GM10248 (cell line): ENCODE results near the gene NKAIN2.

Experiments used
- CTCF ChIA-PET: fragments of 300-600 bp; sonication (Branson Sonifier 250); formaldehyde crosslinking; extraction: SDS; loops from one replicate; lab custom pipeline; 2021; ENCODE audit warnings: antibody characterized with exemption; lab: Yijun Ruan, JAX
- POLR2A ChIA-PET: fragments of 350-650 bp; sonication (Branson Sonifier 250); formaldehyde crosslinking; extraction: SDS; loops from one replicate; lab custom pipeline; 2020; ENCODE audit warnings: antibody characterized with exemption; lab: Yijun Ruan, JAX
- DNase-seq: peaks from one replicate; pipeline ENCODE4 v3.0.0; 2012; ENCODE audit errors: extremely low spot score
- CTCF ChIP-seq: IDR thresholded peaks from 2 replicates; pipeline ENCODE4 v1.5.1; 2012; ENCODE audit warnings: mild to moderate bottlenecking, low read depth; ENCODE audit errors: extremely low read depth, missing control alignments, control extremely low read depth

Gene NKAIN2

GRCh38 chr6:124479991-124480430, 676.3 kb downstream of the NKAIN2 start:
- POLR2A ChIA-PET = no interaction called here
- DNase-seq = no peak
- CTCF ChIA-PET = no interaction called here
- no peak for TF ChIP-seq CTCF

GRCh38 chr6:124482071-124482491, 678.4 kb downstream of the NKAIN2 start:
- TF ChIP-seq CTCF = no peak
- ChIA-PET POLR2A (no interaction called here), CTCF (no interaction called here)
- DNase-seq = no peak

- no peak for DNase-seq
- no peak for TF ChIP-seq CTCF
- CTCF ChIA-PET = interaction anchor here (1.2 to 2.2 kb wide), 3 partner anchors 11 to 21 kb away, joined by 3 to 8 read pairs (median 5); no protein-coding TSS in a partner anchor
- POLR2A ChIA-PET = no interaction called here
These were observed 684.2 kb downstream of the NKAIN2 start for GRCh38 chr6:124487623-124488431.

- TF ChIP-seq CTCF = no peak
- ChIA-PET POLR2A (no interaction called here), CTCF (no interaction called here)
- no peak for DNase-seq
These were observed 686.5 kb downstream of the NKAIN2 start for GRCh38 chr6:124490122-124490521.

GRCh38 chr6:124493259-124493658, 689.6 kb downstream of the NKAIN2 start:
- no peak for TF ChIP-seq CTCF
- ChIA-PET POLR2A (no interaction called here), CTCF (interaction anchor here (1.4 kb wide), 1 partner anchor 25 kb away, joined by 3 read pairs; no protein-coding TSS in a partner anchor)
- no peak for DNase-seq

GRCh38 chr6:124494956-124495664, 691.4 kb downstream of the NKAIN2 start:
- no peak for TF ChIP-seq CTCF
- ChIA-PET POLR2A (no interaction called here), CTCF (no interaction called here)
- no peak for DNase-seq
